ENCODE measurements around the gene DRAM1.

DRAM1 gene

DNA sequence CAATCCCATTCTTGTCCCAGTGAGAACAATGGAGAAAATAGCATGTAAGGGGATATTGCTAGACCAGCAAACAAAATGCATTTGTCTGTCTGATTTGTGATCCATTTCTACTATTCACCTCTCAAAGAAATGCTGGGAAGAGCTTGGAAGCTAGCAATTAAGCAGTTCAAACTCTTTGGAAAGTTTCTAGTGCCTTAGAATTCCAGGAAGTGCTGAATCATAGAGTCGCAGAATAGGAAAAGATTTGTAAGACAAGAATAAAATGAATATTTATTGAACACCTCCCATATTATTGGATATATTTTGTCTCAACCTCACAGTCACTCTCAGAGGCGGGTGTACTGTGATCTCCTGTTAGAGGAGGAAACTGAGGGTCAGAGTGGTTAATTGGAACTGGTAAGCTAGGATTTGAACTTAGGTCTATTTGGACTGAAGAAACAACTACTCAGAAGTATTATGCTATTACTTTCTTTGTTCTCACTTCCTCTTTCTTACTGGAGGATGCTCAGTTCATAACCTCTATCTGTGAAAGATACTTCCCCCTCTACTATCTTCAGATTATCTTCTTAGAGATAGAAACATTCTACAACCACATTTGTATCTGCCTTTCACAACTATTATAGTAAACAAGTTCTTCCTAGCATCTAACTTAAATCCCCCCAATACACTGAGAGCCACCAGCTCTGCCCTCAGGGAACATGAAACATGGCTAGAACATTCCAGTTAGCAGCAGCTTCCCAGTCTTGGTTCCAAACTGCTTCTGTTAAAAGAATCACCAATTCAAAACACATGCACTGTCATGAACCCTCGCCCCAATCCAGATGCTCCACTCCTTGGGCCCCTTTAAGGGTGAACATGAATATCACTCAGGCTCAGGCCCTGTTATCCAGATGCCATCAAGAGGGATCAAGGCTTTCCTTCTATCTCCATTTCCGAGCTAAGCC is 64.2 kb downstream of the DRAM1 start:
- no peak for DNase-seq (ENCODE audit: low read depth in 2 of 2)

DNA sequence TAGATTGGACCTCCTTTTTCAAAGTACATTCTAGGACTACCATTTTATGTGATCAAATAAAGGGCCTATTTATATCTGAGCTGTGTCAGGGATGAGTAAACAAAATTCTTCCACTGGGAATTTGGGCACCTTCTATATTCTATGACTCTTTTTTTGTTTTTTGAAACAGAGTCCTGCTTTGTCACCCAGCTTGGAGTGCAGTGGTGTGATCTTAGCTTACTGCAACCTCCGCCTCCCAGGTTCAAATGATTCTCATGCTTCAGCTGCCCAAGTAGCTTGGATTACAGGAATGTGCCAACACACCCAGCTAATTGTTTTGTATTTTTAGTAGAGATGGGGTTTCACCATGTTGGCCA is 64.8 kb downstream of the DRAM1 start:
- DNase-seq (ENCODE audit: low read depth in 2 of 2), result no peak

DNA sequence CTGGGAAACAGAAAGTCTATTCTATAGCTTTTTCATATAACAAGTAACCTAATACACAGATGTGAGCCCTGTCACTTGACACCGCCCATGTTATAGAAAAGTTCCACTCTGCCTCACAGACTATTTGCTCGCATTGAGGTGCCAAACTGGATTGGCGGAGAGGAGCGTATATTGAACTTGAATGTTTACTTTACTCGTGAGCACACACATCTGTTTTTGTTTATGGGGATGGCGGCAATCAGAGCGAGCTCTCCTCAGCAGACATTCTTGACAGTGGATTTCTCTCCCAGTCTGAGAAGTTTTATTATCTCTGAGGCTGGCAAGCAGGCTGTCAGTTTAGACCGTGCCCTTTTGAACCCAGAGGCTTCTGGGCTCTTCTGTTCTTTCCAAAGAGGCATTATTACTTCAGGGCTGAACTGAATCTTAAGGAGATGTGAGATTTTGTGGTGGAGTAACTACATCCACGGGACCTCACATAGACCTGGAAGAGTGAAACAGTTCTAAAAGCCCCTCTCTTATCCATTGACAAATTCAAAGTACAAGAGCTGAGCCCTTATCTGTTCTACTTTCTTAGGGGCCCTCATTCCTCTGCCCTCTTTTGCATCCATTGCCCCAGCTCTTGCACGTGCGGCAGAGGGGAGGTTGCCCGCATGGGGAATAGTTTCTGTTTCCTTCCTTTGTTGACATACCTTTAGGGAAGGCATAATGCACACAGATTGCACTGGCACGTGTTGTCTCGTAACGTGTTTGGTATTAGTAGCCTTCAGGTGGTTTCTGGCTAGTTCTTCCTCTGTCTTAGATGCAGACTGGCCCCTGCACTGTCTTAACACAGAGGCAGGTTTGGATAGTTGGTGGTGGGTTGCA is 68.2 kb downstream of the DRAM1 start:
- no peak for DNase-seq (ENCODE audit: low read depth in 2 of 2)

DNA sequence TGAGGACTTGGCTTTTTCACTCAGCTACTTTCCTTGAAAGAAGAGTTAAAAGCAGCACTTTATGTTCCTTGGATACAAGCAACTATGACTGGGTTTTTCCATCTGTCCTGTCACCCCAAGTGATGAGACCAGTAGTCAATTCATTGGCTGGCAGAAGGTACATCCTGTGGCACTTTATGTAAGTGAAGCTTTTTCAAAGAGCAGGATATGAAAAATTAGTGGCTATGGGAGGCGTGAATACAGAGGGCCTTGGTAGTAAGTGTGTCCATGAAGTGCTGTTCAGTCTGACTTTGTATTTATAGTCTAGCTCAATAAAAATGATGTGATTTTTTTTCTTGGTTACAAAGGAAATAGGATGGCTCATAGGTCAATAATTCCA is 68.8 kb downstream of the DRAM1 start:
- no peak for DNase-seq (ENCODE audit: low read depth in 2 of 2)

DNA sequence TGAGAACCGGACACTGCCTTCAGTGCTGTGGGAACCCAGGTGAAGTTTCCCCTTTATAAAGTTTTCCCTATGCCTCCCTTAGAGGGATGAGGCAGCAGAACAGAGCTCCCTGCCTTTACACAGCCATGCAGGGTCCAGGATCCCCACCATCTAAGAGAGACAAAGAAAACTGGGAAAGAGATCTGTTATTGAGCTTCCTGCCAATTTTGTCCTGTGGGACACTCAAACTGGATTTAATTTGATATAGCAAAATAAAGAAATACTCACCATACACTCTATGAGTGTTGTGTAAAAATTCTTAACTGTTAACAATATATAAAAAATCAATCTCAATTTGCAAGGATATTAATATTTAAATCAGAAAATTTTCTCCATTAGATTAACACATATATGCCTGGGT is 69.9 kb downstream of the DRAM1 start:
- DNase-seq (ENCODE audit: low read depth in 2 of 2), result no peak

DNA sequence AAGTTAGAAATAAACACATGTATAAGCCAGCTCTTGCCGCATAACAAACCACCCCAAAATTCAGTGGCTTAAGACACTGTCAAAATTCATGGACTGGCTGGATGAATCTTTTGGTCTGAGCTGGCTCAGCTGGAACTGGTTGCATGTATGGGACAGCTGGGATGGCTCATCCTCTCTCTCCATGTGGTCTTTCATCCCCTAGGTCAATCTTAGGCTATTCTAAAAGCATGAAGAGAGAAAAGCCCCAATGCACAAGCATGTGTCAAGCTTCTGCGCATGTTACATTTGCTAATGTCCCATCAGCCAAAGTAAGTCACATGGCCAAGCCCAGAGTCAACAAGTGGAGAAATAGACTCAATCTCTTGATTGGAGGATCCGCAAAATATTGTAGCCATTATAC is 71.0 kb downstream of the DRAM1 start:
- no peak for DNase-seq (ENCODE audit: low read depth in 2 of 2)

DNA sequence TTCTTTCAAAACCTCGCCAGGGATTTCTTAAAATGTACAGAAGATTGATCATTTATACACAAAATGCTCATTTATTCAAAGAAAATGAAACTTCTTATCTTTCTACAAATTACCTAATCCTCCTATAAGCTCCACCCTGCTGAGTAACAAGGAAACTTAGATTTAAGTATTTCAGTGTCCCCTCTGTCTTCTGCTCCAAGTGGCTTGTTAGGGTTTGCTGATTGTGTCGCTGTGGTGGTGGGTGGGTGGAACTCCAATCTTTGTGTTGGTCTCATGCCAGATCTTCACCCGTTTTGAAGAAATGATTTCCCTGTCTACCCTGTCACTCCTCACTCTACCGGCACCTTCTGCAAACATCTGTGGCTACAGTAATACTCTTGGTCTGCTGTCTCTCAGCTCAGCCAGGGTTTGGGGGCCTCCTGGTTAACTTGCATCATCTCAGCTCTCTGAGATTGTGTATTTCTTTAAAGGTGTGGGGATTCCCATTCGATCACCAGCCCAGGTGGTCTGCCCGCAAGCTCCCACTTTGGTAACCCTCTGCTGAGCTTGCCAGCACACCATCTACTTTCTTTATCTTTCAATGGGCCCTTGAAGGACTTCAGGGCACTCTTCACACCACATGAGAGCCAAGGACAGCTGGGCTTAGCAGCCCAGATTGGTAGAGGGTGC is 73.8 kb downstream of the DRAM1 start:
- no peak for DNase-seq (ENCODE audit: low read depth in 2 of 2)

DNA sequence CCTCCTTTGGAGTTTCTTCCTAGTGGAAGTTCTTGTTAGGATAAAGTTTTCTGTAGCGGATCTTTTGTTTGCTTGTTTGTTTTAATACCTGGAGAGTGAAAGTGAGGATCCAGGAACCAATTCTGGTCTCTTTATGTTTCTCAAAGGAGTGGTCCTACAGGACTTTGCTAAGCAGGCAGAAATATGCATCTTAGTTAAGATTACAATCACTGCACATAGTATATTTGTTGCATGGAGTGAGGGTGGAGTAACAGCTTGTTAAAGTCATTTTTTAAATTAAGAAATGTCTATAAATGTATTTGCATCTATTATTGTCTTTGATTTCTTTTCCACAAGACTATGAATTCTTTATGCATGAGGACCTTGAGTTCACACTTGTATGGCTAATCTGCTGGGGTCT is 76.7 kb downstream of the DRAM1 start:
- DNase-seq (ENCODE audit: low read depth in 2 of 2), result no peak

DNA sequence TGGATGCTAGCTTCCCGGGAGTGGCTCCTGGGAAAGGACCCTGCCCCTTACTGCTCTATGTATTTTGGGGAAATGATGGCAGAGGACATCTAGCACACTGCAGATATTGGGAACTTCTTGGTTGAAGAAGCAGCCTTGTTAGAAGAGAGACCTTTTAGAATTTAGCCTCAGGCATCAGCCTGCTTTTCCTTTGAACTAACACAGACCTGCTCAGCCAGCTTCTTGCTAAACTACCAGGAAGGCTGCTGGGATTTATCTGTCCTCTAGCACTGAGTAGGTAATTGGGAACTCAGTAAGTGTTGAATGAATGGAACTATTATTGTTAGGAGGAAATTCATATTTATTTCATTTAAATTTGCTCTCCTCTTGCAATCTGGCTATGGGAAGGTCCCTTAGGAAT is 77.3 kb downstream of the DRAM1 start:
- DNase-seq (ENCODE audit: low read depth in 2 of 2), result no peak

DNA sequence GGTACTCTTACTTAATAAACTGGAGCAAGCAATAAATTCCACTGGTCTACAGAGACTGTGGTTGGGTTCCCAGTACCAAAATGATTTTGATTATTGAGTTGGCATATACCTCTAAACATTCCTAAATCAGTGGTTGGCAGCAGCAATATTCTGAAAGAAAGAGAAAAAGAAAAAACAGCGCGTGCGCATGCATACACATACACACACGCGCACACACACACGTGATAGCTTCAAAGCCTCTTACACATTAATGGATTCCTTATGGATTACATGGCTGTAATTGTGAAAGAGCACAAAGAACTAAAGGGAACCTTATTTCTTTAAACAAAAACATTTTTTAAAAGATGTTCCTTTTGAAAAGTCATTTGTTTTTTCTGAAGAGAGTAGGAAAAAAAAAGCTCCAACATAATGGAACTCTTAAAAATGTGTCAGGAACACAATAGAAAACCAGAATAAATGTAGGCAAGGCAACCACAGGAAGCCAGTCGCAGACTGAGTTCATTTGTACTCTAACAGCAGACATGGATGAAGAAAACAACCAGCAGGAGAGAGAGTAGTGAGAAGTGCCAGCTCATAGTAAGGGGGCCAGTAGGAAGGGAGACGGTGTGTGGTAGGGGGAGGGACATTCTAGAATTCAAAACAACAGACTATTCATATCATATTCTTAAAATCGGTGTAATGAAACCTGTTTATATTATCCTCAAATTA is 80.0 kb downstream of the DRAM1 start:
- no peak for DNase-seq (ENCODE audit: low read depth in 2 of 2)

DNA sequence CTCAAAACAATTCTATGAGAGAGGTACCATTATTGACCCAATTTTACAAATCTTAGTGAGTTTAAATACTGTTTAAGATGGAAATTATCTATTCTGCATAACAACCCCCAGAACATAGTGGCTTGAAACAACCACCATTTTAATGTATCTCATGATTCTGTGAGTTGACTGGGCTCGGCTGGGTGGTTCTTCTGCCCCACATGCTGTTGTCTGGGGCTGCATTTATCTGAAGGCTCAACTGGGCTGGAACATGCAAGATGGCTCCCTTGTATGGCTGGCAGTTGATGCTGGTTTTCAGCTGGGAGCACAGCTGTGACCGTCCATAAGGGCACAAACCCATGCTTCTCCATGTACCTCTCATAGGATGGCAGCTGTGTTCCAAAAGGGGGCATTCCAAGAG is 82.2 kb downstream of the DRAM1 start:
- DNase-seq (ENCODE audit: low read depth in 2 of 2), result no peak

DNA sequence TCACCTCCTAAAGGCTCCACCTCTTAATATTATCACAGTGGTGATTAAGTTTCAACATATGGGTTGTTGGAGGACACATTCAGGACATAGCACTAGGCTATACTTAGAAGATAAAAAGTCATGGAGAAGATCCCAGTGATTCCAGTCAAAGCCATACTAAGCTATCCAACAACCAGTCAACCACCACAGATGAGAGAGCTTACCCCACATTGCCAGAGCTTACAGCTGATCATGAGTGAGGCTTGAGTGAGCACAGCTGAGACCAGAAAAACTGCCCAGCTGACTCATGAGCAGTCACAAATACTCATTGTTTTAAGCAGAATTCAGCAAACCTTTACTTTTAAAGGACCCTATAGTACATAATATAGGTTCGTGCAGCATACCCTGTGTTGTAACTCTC is 85.1 kb downstream of the DRAM1 start:
- no peak for DNase-seq (ENCODE audit: low read depth in 2 of 2)

DNA sequence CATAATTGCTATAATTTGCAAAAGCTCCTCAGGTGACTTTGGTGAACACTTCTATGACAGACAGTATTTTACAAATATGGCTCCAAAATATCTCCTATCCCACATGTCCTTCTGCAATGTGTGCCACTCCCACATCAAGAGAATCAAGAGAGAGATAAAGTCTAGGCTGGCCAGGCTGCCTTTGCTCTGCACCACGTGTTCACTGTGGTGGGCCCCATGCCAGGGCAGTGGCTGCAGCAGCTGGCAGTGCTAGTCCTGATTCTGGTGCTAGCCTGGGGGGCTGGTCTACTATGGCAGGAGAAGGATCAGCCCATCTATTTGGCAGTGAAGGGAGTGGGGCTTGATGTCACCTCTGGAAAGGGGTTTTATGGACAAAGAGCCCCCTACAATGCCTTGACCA is 86.3 kb downstream of the DRAM1 start:
- DNase-seq (ENCODE audit: low read depth in 2 of 2), result no peak

DNA sequence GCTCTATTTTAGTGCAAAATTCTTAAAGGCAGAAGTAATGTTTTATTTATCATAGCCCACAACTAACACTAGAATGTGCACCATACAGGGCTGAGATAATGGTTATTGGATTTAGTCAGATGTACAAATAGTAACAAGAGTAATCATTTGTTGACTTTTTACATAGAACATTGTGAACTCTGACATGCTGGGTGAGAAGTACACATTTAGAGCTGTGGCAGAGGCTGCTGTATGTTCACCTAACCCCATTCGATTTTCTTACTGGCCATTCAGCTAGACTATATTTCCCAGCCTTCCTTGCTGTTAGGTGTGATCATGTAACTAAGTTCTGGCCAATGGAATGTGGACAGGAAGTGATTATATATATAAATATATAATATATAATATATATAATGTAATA is 89.1 kb downstream of the DRAM1 start:
- no peak for DNase-seq (ENCODE audit: low read depth in 2 of 2)

DNA sequence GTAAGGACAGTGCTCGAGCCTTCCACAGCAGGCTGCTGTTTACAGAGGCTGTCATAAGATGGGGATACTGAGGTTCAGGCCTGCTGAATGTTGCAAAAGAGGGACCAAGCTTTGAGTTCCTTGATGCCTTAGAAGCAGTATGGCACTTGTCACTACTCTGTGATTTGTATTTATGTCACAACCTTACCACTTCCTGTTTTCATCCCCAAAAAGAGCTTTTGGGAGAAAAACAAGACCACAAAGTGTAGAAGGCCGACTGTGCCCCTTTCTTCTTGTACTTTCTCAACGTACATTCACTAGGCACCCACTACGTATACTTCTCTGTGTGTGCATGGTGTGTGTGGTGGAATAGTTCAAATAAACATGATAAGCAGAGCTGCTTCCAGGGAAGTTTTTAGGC is 90.1 kb downstream of the DRAM1 start:
- DNase-seq (ENCODE audit: low read depth in 2 of 2), result no peak

DNA sequence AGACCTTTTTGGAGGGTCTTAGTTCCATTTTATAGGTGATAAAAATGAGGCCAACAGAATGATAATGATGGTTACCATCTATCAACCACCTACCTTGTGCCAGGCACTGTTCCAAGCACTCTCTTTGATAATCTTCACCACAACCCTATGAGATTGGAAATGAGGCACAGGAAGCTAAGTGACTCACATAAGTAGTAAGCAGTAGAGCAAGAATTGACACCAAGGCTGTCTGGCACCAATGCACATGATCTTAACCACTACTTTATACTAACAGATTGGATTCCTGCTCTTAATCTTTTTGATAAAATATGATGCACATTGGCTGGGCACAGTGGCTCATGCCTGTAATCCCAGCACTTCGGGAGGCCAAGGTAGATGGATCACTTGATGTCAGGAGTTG is 91.4 kb downstream of the DRAM1 start:
- DNase-seq (ENCODE audit: low read depth in 2 of 2), result no peak
